Mesendoderm (in vitro differentiated cells): Measurements from ENCODE around the gene PCP2.
A peak's percentile ranks its signal among the peaks of the same experiment; 100 is the strongest.

ENCODE experiments used
- DNase-seq: peaks from one replicate; pipeline ENCODE4 v3.0.0; 2013
- H2AK5ac ChIP-seq: 2 replicates; pipeline ENCODE4 v1.6.1; 2013; ENCODE audit warnings: low read length, inconsistent platforms
- H2BK120ac ChIP-seq: 2 replicates; pipeline ENCODE4 v1.6.1; 2013; ENCODE audit warnings: low read depth, mild to moderate bottlenecking, low read length, moderate library complexity, mixed read lengths
- H2BK15ac ChIP-seq: replicated peaks from 2 replicates; pipeline ENCODE4 v1.6.1; 2013; ENCODE audit warnings: low read depth, mild to moderate bottlenecking, moderate library complexity
- H2BK5ac ChIP-seq: 2 replicates; pipeline ENCODE4 v1.6.1; 2013; ENCODE audit warnings: low read length, inconsistent platforms
- H3K18ac ChIP-seq: 2 replicates; pipeline ENCODE4 v1.6.1; 2013; ENCODE audit warnings: mild to moderate bottlenecking, low read length, mixed read lengths
- H3K23ac ChIP-seq: one replicate; pipeline ENCODE4 v1.6.1; 2013; ENCODE audit warnings: low read length
- H3K27ac ChIP-seq: 2 replicates; pipeline ENCODE4 v1.5.1; 2013; ENCODE audit warnings: low read depth, mild to moderate bottlenecking, inconsistent platforms, low read length, moderate library complexity
- H3K27me3 ChIP-seq: 2 replicates; pipeline ENCODE4 v1.6.1; 2013; ENCODE audit warnings: low read length, control low read depth, mild to moderate bottlenecking, inconsistent platforms; ENCODE audit not compliant: insufficient read depth, poor library complexity
- H3K36me3 ChIP-seq: 2 replicates; pipeline ENCODE4 v1.6.1; 2013; ENCODE audit warnings: low read length, inconsistent platforms; ENCODE audit not compliant: control insufficient read depth, insufficient read depth
- H3K4ac ChIP-seq: one replicate; pipeline ENCODE4 v1.6.1; 2013; ENCODE audit warnings: low read depth, mild to moderate bottlenecking, low read length, moderate library complexity
- H3K4me1 ChIP-seq: 2 replicates; pipeline ENCODE4 v1.6.1; 2013; ENCODE audit warnings: low read depth, low read length, inconsistent platforms; ENCODE audit not compliant: control insufficient read depth
- H3K4me2 ChIP-seq: 2 replicates; pipeline ENCODE4 v1.6.1; 2013; ENCODE audit warnings: low read length
- H3K4me3 ChIP-seq: 2 replicates; pipeline ENCODE4 v1.5.1; 2013; ENCODE audit warnings: mild to moderate bottlenecking, low read length
- H3K56ac ChIP-seq: one replicate; pipeline ENCODE4 v1.6.1; 2013; ENCODE audit warnings: low read length
- H3K79me1 ChIP-seq: 2 replicates; pipeline ENCODE4 v1.6.1; 2013; ENCODE audit warnings: low read length, inconsistent platforms
- H3K79me2 ChIP-seq: 2 replicates; pipeline ENCODE4 v1.6.1; 2013; ENCODE audit warnings: mild to moderate bottlenecking, low read length; ENCODE audit not compliant: control insufficient read depth, insufficient read depth
- H3K9ac ChIP-seq: 2 replicates; pipeline ENCODE4 v1.6.1; 2013; ENCODE audit warnings: low read length, inconsistent platforms
- H4K5ac ChIP-seq: one replicate; pipeline ENCODE4 v1.6.1; 2013; ENCODE audit warnings: low read length
- H4K8ac ChIP-seq: one replicate; pipeline ENCODE4 v1.6.1; 2013; ENCODE audit warnings: low read depth, mild to moderate bottlenecking, control low read depth, low read length, moderate library complexity
- WGBS: extraction: QIAGEN DNeasy Blood & Tissue Kit; methylation state at CpG from one replicate; pipeline ENCODE4 v1.1.7; 2013; ENCODE audit warnings: low lambda C conversion rate, missing lambda C conversion rate; ENCODE audit not compliant: insufficient coverage; ENCODE audit errors: extremely low coverage; 5-methylcytosine and 5-hydroxymethylcytosine counted together

Gene PCP2

GRCh38 chr19:7596211-7596937 is 37.1 kb downstream of the PCP2 start:
- Histone ChIP-seq H3K4me3 (peak overlapping the region; percentile 39), H2BK5ac (no peak overlapping the region), H4K8ac (no peak overlapping the region), H3K36me3 (no peaks in the 10 kb centered on the region), H2AK5ac (no peak overlapping the region), H3K27me3 (no peaks in the 10 kb centered on the region), H3K79me2 (no peaks in the 10 kb centered on the region), H3K18ac (peak overlapping the region; percentile 86), H3K23ac (no peak overlapping the region), H3K4me2 (peak overlapping the region; percentile 66), H3K4ac (peak overlapping the region; percentile 29), H2BK120ac (no peak overlapping the region), H3K27ac (no peak overlapping the region), H2BK15ac (no peak overlapping the region), H3K79me1 (no peaks in the 10 kb centered on the region), H3K9ac (peak overlapping the region; percentile 66), H4K5ac (no peak overlapping the region), H3K56ac (peak overlapping the region; percentile 80), H3K4me1 (no peaks in the 10 kb centered on the region)
- no CpG with 5 or more reads among the region's 70 CpGs for WGBS
- no peak for DNase-seq

GRCh38 chr19:7595466-7596133 is 37.9 kb downstream of the PCP2 start, which contains the start of gene CAMSAP3:
Gene CAMSAP3 (plus strand): TSS chr19:7595863. CDS start chr19:7596003, 140 bp downstream.
- no peak within 1 kb of the TSS for H2AK5ac ChIP-seq
- H3K9ac ChIP-seq: peak within 1 kb of the TSS; percentile 66
- no peak within 1 kb of the TSS for H2BK5ac ChIP-seq
- H4K5ac ChIP-seq: no peak within 1 kb of the TSS
- H3K56ac ChIP-seq: peak within 1 kb of the TSS; percentile 80
- peak within 1 kb of the TSS; percentile 66 for H3K4me2 ChIP-seq
- H3K27me3 ChIP-seq: no peaks in the 10 kb centered on the region
- H3K36me3 ChIP-seq: no peaks in the 10 kb centered on the region
- no peaks in the 10 kb centered on the region for H3K79me2 ChIP-seq
- H2BK15ac ChIP-seq: no peak within 1 kb of the TSS
- H4K8ac ChIP-seq: no peak within 1 kb of the TSS
- no peak within 1 kb of the TSS for H2BK120ac ChIP-seq
- WGBS: no CpG with 5 or more reads among the region's 78 CpGs
- peak within 1 kb of the TSS; percentile 29 for H3K4ac ChIP-seq
- H3K4me3 ChIP-seq: peak within 1 kb of the TSS; percentile 58
- peak; percentile 63 for DNase-seq
- no peak within 1 kb of the TSS for H3K27ac ChIP-seq
- peak within 1 kb of the TSS; percentile 86 for H3K18ac ChIP-seq
- H3K79me1 ChIP-seq: no peaks in the 10 kb centered on the region
- H3K23ac ChIP-seq: no peak within 1 kb of the TSS
- H3K4me1 ChIP-seq: no peaks in the 10 kb centered on the region

DNA sequence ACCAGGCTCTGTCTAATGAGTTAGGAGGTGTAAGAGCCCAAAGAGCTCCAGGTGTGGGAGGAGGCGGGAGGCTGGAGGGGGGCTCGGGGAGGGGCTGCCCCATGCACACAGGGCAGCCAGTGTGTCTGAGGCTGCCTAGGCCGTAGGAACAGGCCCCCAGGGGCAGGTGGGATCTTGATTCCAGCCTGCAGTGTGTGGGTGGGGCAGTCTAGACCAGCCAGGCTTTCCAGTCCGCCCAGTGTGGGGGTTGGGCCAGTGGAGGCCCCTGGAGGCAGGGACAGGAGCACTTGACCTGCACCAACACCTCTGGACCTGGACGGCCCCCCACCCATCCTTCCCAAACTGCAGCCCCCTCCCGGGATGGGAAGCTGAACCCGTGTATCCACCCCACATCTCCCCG is 43.3 kb downstream of the PCP2 start:
- Histone ChIP-seq H3K4ac (no peak overlapping the region), H4K8ac (no peak overlapping the region)
- no peak for DNase-seq

DNA sequence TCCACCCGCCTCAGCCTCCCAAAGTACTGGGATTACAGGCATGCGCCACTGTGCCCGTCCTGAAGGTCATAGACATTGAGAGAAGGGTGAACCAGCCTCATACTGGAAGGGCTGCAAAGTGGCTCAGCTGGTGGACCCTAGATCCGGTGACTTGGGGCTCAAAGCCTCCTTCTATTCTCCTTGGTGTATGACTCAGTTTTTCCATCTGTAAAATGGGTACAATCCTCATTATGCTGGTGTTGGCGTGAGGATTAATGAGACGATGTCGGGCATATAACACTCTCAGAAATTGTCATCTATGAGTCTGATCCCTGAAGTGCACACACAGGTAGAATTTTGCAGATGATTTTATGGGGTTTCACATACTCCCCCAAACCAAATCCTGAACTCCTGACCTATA is 43.7 kb downstream of the PCP2 start:
- Histone ChIP-seq H3K23ac (no peak overlapping the region), H3K79me2 (no peaks in the 10 kb centered on the region), H3K4ac (no peak overlapping the region), H3K4me2 (no peak overlapping the region), H3K56ac (no peak overlapping the region), H4K8ac (no peak overlapping the region), H2BK120ac (no peak overlapping the region), H2AK5ac (no peak overlapping the region), H3K9ac (no peak overlapping the region), H3K4me3 (no peak overlapping the region), H2BK15ac (no peak overlapping the region), H2BK5ac (no peak overlapping the region), H3K4me1 (no peaks in the 10 kb centered on the region), H3K27ac (no peak overlapping the region), H3K18ac (no peak overlapping the region), H3K27me3 (no peaks in the 10 kb centered on the region), H4K5ac (no peak overlapping the region), H3K79me1 (no peaks in the 10 kb centered on the region), H3K36me3 (no peaks in the 10 kb centered on the region)
- WGBS: no CpG with 5 or more reads among the region's 7 CpGs
- DNase-seq: no peak

More for the DNA sequence above, 43.3 kb downstream of the PCP2 start:
- Histone ChIP-seq H3K9ac (no peak overlapping the region), H3K18ac (no peak overlapping the region), H3K4me3 (no peak overlapping the region), H3K79me1 (no peaks in the 10 kb centered on the region), H3K27me3 (no peaks in the 10 kb centered on the region), H3K4me2 (no peak overlapping the region), H3K56ac (no peak overlapping the region), H3K4me1 (no peaks in the 10 kb centered on the region), H2BK5ac (no peak overlapping the region), H2AK5ac (no peak overlapping the region), H3K27ac (no peak overlapping the region), H2BK120ac (no peak overlapping the region), H3K23ac (no peak overlapping the region), H3K36me3 (no peaks in the 10 kb centered on the region), H3K79me2 (no peaks in the 10 kb centered on the region), H4K5ac (no peak overlapping the region), H2BK15ac (no peak overlapping the region)
- no CpG with 5 or more reads among the region's 8 CpGs for WGBS

DNA sequence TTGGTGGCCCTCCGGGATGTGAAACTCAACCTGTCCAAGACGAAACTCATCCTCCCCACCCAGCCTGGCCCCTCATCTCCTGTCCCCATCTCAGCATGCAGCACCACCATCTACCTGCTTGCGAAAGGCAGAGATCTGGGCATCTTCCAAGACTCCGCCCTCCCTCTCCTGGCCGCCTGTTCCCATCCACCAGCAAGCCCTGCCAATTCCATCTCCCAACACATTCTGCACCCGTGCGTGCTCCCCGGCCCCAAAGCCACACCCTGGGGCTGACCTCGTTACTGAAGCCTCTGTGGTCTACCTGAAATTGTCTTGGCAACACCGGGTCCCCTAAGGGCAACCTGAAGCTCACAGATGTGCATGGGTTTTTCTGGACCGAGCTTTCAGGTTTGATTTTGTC is 51.1 kb downstream of the PCP2 start:
- H3K18ac ChIP-seq: no peak overlapping the region
- H2AK5ac ChIP-seq: no peak overlapping the region
- no peak overlapping the region for H4K5ac ChIP-seq
- no peak overlapping the region for H2BK15ac ChIP-seq
- H3K9ac ChIP-seq: no peak overlapping the region
- H3K4me2 ChIP-seq: no peak overlapping the region
- no peak overlapping the region for H3K4me3 ChIP-seq
- no peak overlapping the region for H3K56ac ChIP-seq
- no peak overlapping the region for H2BK120ac ChIP-seq
- H4K8ac ChIP-seq: no peak overlapping the region
- no peak for DNase-seq
- H3K23ac ChIP-seq: no peak overlapping the region
- H3K79me1 ChIP-seq: no peaks in the 10 kb centered on the region
- no peaks in the 10 kb centered on the region for H3K27me3 ChIP-seq
- H3K4ac ChIP-seq: no peak overlapping the region
- no CpG with 5 or more reads among the region's 11 CpGs for WGBS
- H2BK5ac ChIP-seq: no peak overlapping the region
- no peaks in the 10 kb centered on the region for H3K4me1 ChIP-seq
- H3K36me3 ChIP-seq: no peaks in the 10 kb centered on the region
- no peaks in the 10 kb centered on the region for H3K79me2 ChIP-seq
- no peak overlapping the region for H3K27ac ChIP-seq
